ENCODE measurements around the gene ANKS1B.

Gene ANKS1B

GRCh38 chr12:99176871-99177270 lies 807.9 kb downstream of the ANKS1B start:
- ATAC-seq = no peak
- no peak for DNase-seq

GRCh38 chr12:99170461-99170860 lies 814.3 kb downstream of the ANKS1B start:
- DNase-seq = no peak
- ATAC-seq = no peak

- ATAC-seq = no peak
- DNase-seq = no peak
Measured at GRCh38 chr12:99170037-99170436, 814.7 kb downstream of the ANKS1B start.

GRCh38 chr12:99157946-99158345 lies 826.8 kb downstream of the ANKS1B start:
- DNase-seq = no peak
- ATAC-seq = no peak

GRCh38 chr12:99154983-99155336 lies 829.8 kb downstream of the ANKS1B start:
- ATAC-seq (no peak), DNase-seq (no peak)

- ATAC-seq (no peak), DNase-seq (no peak)
Measured at GRCh38 chr12:99154216-99154982, 830.3 kb downstream of the ANKS1B start.

- DNase-seq (no peak), ATAC-seq (no peak)
Measured at GRCh38 chr12:99153293-99153692, 831.4 kb downstream of the ANKS1B start.

- no peak for ATAC-seq
Measured at GRCh38 chr12:99152337-99152736, 832.4 kb downstream of the ANKS1B start.

GRCh38 chr12:99151744-99152143 lies 833.0 kb downstream of the ANKS1B start:
- DNase-seq (no peak), ATAC-seq (no peak)

More at GRCh38 chr12:99152337-99152736, 832.4 kb downstream of the ANKS1B start:
- DNase-seq = no peak

- DNase-seq (no peak), ATAC-seq (no peak)
Measured at GRCh38 chr12:99147130-99147529, 837.6 kb downstream of the ANKS1B start.

- no peak for ATAC-seq
Measured at GRCh38 chr12:99146730-99147129, 838.0 kb downstream of the ANKS1B start.

GRCh38 chr12:99146185-99146584 lies 838.6 kb downstream of the ANKS1B start:
- ATAC-seq = no peak
- no peak for DNase-seq

More at GRCh38 chr12:99146730-99147129, 838.0 kb downstream of the ANKS1B start:
- no peak for DNase-seq

GRCh38 chr12:99142651-99143050 lies 842.1 kb downstream of the ANKS1B start:
- no peak for DNase-seq
- ATAC-seq = no peak

GRCh38 chr12:99140017-99140720 lies 844.6 kb downstream of the ANKS1B start:
- ATAC-seq = no peak
- DNase-seq = no peak

- no peak for DNase-seq
- ATAC-seq = no peak
Measured at GRCh38 chr12:99138393-99138792, 846.3 kb downstream of the ANKS1B start.

- ATAC-seq = no peak
Measured at GRCh38 chr12:99137124-99137855, 847.4 kb downstream of the ANKS1B start.

GRCh38 chr12:99136516-99136915 lies 848.2 kb downstream of the ANKS1B start:
- DNase-seq (no peak), ATAC-seq (no peak)

More at GRCh38 chr12:99137124-99137855, 847.4 kb downstream of the ANKS1B start:
- DNase-seq = no peak

GRCh38 chr12:99135376-99135775 lies 849.4 kb downstream of the ANKS1B start:
- DNase-seq (no peak), ATAC-seq (no peak)

GRCh38 chr12:99133401-99133800 lies 851.3 kb downstream of the ANKS1B start:
- no peak for ATAC-seq
- DNase-seq = no peak

- ATAC-seq (no peak), DNase-seq (no peak)
Measured at GRCh38 chr12:99131751-99132199, 853.0 kb downstream of the ANKS1B start.

GRCh38 chr12:99130808-99131553 lies 853.8 kb downstream of the ANKS1B start:
- DNase-seq = no peak
- ATAC-seq = no peak

GRCh38 chr12:99128246-99128802 lies 856.4 kb downstream of the ANKS1B start:
- ATAC-seq (no peak), DNase-seq (no peak)
